Measurements from ENCODE around the gene MCCC2.
A peak's percentile ranks its signal among the peaks of the same experiment; 100 is the strongest.
"Not testable (repeated sequence)": the region's sequence is repeated elsewhere in the genome, so short reads cannot be mapped to it uniquely, and the experiment has no call there.

Gene MCCC2

DNA sequence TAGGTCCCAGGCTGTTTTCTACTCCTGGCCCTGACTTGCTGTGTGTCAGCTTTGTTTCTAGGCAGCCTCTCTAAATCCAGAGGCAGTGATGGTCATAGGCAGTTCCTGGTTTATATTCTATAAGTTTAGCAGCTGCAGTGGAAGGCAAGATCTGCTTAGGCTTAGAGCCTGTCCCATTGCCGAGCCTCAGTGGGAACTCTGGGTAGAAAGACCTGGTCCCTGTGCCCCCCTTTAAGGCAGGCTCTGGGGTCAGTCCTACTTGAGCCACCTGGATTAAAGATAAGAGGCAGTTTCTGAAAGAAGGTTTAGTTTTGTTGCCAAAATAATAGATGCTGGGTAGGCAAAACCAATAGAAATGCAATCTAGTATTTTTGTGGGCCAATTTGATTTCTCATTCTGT is 13.6 kb downstream of the MCCC2 start:
- DNase-seq = no peak

GRCh38 chr5:71601222-71602026 is 14.3 kb downstream of the MCCC2 start:
- peak; percentile 88 for DNase-seq

- not testable (repeated sequence) for DNase-seq
Measured at GRCh38 chr5:71609916-71610315, 22.8 kb downstream of the MCCC2 start.

DNA sequence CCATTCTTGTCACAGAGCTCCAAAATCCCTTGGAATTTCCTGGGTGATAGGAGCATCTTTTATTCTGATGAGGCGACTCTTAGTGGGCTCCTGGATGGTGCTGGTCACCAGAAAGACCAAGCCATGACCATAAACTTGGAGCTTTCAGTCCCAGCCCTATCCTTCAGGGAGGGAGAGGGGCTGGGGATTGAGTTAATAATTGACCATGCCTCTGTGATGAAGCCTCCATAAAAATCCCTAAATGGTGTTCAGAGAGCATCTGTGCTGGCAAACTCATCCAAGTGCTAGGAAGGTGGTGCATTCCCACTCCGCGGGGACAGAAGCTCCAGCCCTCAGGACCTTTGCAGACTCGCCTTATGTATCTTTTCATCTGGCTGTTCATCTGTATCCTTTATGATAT is 28.7 kb downstream of the MCCC2 start:
- DNase-seq = no peak

DNA sequence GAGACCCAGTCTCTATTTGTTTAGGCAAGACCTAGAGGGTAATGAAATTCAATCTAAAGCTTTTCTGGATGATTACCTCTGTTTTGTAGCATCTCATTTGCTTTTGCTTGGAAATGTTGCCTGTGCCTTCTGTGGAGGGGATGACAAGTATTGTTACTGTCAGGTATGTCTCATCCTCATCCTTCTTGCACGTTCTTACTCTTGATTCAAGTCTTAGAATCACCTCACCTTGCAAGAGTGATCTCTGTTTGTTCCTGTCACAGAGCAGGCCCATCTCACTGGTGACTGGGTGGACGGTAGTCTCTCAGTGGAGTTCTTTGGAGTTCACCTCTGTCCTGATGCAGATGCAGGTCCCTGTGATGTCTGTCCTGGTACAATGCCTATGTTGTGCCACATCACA is 33.5 kb downstream of the MCCC2 start:
- DNase-seq = no peak

DNA sequence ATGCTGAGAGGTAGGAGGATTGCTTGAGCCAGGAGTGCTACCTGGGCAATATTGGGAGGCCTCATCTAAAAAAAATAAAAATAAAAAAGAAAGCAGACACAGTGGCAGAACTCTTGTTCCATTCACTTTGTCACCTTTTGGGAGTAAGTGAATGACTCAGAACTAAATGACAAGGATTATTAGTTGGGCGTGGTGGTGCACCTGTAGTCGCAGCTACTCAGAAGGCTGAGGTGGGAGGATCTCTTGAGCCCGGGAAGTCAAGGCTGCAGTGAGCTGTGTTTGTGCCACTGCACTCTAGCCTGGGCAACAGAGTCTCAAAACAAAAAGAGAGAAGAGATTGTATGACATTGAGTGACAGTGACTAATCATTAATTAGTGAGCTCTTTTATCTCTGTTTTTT is 34.1 kb downstream of the MCCC2 start:
- DNase-seq = no peak

- DNase-seq = no peak
Measured at GRCh38 chr5:71621741-71622140, 34.6 kb downstream of the MCCC2 start.

- DNase-seq = no peak
Measured at GRCh38 chr5:71623221-71623794, 36.2 kb downstream of the MCCC2 start.

GRCh38 chr5:71629950-71630349 is 42.8 kb downstream of the MCCC2 start:
- no peak for DNase-seq

GRCh38 chr5:71631070-71631469 is 43.9 kb downstream of the MCCC2 start:
- no peak for DNase-seq

GRCh38 chr5:71632168-71632567 is 45.0 kb downstream of the MCCC2 start:
- DNase-seq = no peak

- no peak for DNase-seq
Measured at GRCh38 chr5:71633255-71634155, 46.4 kb downstream of the MCCC2 start.

DNA sequence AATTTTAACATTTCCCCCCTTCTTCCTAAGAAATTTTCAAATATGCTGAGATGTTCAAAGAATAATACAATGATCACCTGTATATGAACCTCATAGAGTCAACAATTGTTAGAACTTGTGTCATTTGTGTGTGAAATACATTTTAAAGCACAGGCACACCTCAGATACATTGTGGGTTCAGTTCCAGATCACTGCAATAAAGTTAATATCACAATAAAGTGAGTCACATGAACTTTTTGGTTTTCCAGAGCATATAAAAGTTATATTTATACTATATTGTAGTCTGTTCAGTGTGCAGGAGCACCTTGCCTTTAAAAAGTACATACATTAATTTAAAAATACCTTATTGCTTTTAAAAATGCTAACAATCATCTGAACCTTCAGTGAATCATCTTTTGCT is 50.0 kb downstream of the MCCC2 start:
- DNase-seq = no peak

GRCh38 chr5:71640408-71640807 is 53.3 kb downstream of the MCCC2 start:
- no peak for DNase-seq

GRCh38 chr5:71645030-71645429 is 57.9 kb downstream of the MCCC2 start:
- DNase-seq = no peak

- not testable (repeated sequence) for DNase-seq
Measured at GRCh38 chr5:71650940-71651339, 63.8 kb downstream of the MCCC2 start.

GRCh38 chr5:71651579-71651978 is 64.4 kb downstream of the MCCC2 start:
- DNase-seq = no peak

DNA sequence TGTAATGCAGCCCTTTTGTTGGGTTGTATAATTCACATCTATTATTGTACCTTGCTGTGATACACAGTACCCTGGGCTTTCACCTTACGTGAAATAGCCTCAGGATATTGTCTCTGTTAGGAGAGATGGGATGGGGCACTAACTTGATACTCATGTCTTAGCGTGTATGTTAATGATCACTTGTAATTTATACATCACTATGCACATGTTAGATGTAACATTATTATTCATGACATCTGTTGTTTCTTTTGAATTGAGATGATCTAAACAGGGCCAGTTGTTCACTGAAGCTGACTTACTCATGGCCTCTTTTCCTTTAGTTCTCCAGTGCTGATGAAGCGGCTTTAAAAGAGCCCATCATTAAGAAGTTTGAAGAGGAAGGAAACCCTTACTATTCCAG is 65.2 kb downstream of the MCCC2 start:
- DNase-seq = no peak

DNA sequence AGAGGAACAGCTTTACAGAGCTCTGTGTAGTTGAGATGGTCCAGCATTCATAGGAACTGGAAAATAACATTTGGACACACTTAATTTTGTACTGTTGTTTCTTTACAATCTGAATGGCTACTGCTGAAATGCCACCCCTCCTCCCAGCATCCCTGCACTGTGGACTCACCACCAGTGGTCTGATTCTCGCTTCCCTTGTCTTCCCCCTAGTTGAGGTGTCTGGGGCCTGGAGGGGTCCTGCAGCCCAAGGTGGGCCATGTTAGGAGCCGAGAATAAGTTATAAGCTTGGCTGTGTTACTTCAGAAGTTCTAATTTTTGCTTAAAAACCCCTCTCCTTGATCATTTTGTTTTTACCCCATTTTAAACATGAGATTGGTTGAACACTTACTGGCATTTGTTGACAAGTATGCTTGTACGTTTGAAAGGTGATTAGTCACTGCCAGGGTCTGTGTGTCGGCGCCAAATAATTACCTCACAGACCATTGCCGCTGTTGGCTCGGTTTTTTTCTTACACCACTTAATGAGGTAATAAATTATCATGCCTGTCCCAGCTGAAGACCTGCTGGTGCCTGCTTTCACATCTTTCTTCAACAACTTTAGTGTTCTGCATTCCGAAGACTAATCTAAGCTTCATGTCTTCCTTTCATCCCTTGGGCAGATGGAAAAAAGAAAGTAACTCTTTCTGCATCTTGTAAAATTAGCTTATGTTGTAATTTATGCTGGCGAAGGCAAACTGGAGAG is 65.8 kb downstream of the MCCC2 start:
- no peak for DNase-seq

DNA sequence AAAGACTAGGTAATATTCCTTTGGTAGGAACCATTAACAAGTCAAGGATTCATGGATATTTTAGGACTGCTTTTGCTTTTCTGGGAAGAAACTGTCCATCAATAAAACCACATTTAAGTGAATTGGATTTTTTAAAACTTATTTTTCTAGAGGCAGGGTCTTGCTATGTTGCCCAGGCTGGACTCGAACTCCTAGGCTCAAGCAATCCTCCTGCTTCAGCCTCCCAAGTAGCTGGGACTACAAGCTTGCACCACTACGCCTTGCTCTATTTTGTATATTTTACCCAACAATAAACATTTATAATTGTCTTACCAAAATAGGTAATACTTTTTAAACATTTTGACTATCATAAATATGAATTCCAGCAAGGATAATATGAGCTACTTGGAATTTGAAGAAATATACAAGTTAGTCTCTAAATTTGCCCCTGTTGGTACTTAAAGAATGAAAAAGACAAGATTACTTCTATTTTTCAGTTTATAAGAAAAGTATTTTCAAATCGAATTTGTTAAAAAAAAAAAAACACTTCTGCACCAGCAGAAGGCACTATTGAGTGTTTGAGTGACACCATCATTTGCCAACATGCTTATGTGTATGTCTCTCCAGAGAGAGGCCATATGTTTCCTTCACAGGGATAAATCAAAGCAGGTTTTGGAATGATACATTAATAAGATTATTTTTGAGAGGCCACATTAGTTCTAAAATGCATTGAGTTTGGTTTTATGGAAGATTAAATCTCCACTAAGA is 71.9 kb downstream of the MCCC2 start:
- no peak for DNase-seq

GRCh38 chr5:71662381-71662780 is 75.2 kb downstream of the MCCC2 start:
- DNase-seq = no peak
